Activated CD8-positive, alpha-beta T cell treated with anti-CD3 and anti-CD28 coated beads for 36 hours (primary cell): ENCODE data around the gene E2F6. TPM values are rescaled to one million over a fixed set of nuclear protein-coding genes. Genes with fewer than 3 reads are reported as not detected.
A peak's percentile ranks its signal among the peaks of the same experiment; 100 is the strongest.

ENCODE experiments used
- ATAC-seq: fragments of 200-7000 bp; cut with Tn5 transposase; one replicate; pipeline ENCODE4 v1.10.0; 2021; ENCODE audit warnings: mild to moderate bottlenecking, moderate library complexity
- CTCF ChIA-PET: fragments of 350-600 bp; sonication (Branson Sonifier 250); formaldehyde crosslinking; loops from one replicate; lab custom pipeline; 2021; ENCODE audit warnings: antibody characterized with exemption; lab: Charles Lee
- POLR2A ChIA-PET: fragments of 350-600 bp; sonication (Branson Sonifier 250); formaldehyde crosslinking; loops from one replicate; lab custom pipeline; 2021; ENCODE audit warnings: antibody characterized with exemption; lab: Charles Lee
- DNase-seq: peaks from one replicate; pipeline ENCODE4 v3.0.0-alpha.2; 2020
- H3K27ac Mint-ChIP-seq: one replicate; pipeline ENCODE4 v1.8.0; 2021; ENCODE audit warnings: mild to moderate bottlenecking, mixed read lengths
- H3K27me3 Mint-ChIP-seq: one replicate; pipeline ENCODE4 v1.8.0; 2021; ENCODE audit warnings: mixed read lengths
- H3K36me3 Mint-ChIP-seq: one replicate; pipeline ENCODE4 v1.8.0; 2021; ENCODE audit warnings: low read depth, mixed read lengths
- H3K4me1 Mint-ChIP-seq: one replicate; pipeline ENCODE4 v1.8.0; 2021; ENCODE audit warnings: low read depth, mixed read lengths
- H3K4me3 Mint-ChIP-seq: one replicate; pipeline ENCODE4 v1.8.0; 2021; ENCODE audit warnings: mild to moderate bottlenecking, moderate library complexity, mixed read lengths
- H3K9me3 Mint-ChIP-seq: one replicate; pipeline ENCODE4 v1.8.0; 2021; ENCODE audit warnings: mixed read lengths
- CTCF ChIP-seq: fragments of 200-600 bp; IDR thresholded peaks from one replicate; pipeline ENCODE4 v1.8.0; 2022; ENCODE audit warnings: antibody characterized with exemption, mild to moderate bottlenecking
- intact Hi-C: fragments of 100-400 bp; cut with micrococcal nuclease; formaldehyde crosslinking; loops from one replicate; pipeline ENCODE4 v1.10.0; 2022
- total RNA-seq, 2 experiments: library from RNA; stranded (reverse); gene quantifications; one replicate each; pipeline ENCODE4 v1.2.3, GENCODE V29; 2021

E2F6 gene
- total RNA-seq, 2 experiments from 2014 or later: 9.8 to 10.5 TPM

GRCh38 chr2:11478899-11479605 lies 13.1 kb upstream of the E2F6 start:
- Mint-ChIP-seq H3K9me3 (no peaks in the 10 kb centered on the region), H3K4me3 (no peak overlapping the region), H3K36me3 (no peaks in the 10 kb centered on the region), H3K27ac (no peak overlapping the region), H3K4me1 (peaks cover 8% of the 10 kb centered on the region), H3K27me3 (peaks cover 29% of the 10 kb centered on the region)
- POLR2A ChIA-PET: no interaction called here
- no peak for TF ChIP-seq CTCF
- DNase-seq (no peak), ATAC-seq (no peak)
- CTCF ChIA-PET: interaction anchor here (0.9 to 6.9 kb wide), 10 partner anchors 9 to 346 kb away, joined by 3 to 156 read pairs (median 4); a partner anchor contains a TSS
- intact Hi-C loops: loop anchor here (1.0 kb wide), 1 partner anchor 105 kb away; no protein-coding TSS in a partner anchor

GRCh38 chr2:11477994-11478393 lies 12.0 kb upstream of the E2F6 start:
- no peak overlapping the region for H3K4me3 Mint-ChIP-seq
- H3K27me3 Mint-ChIP-seq: peaks cover 21% of the 10 kb centered on the region
- H3K9me3 Mint-ChIP-seq: no peaks in the 10 kb centered on the region
- H3K4me1 Mint-ChIP-seq: peaks cover under 1% of the 10 kb centered on the region
- intact Hi-C loops: loop anchor here (1.0 kb wide), 1 partner anchor 106 kb away; no protein-coding TSS in a partner anchor
- ChIA-PET POLR2A (no interaction called here), CTCF (interaction anchor here (0.6 to 6.9 kb wide), 18 partner anchors 8 to 345 kb away, joined by 3 to 156 read pairs (median 4); partner anchors contain the start of gene E2F6)
- no peaks in the 10 kb centered on the region for H3K36me3 Mint-ChIP-seq
- ATAC-seq (peak; percentile 75), DNase-seq (peak; percentile 93)
- no peak overlapping the region for H3K27ac Mint-ChIP-seq
- peak; percentile 93 for TF ChIP-seq CTCF

- H3K4me1 Mint-ChIP-seq: no peaks in the 10 kb centered on the region
- DNase-seq: no peak
- ChIA-PET CTCF (interaction anchor here (0.6 to 3.3 kb wide), 3 partner anchors 26 to 109 kb away, joined by 3 to 34 read pairs (median 4); no protein-coding TSS in a partner anchor), POLR2A (no interaction called here)
- H3K27ac Mint-ChIP-seq: no peak overlapping the region
- TF ChIP-seq CTCF: no peak
- no peak for ATAC-seq
- no peak overlapping the region for H3K4me3 Mint-ChIP-seq
- H3K9me3 Mint-ChIP-seq: no peaks in the 10 kb centered on the region
- H3K27me3 Mint-ChIP-seq: no peaks in the 10 kb centered on the region
- intact Hi-C loops: no loop called here
- H3K36me3 Mint-ChIP-seq: peaks cover 3% of the 10 kb centered on the region
Observed at GRCh38 chr2:11473659-11474433, 7.9 kb upstream of the E2F6 start.

- H3K4me3 Mint-ChIP-seq: no peak overlapping the region
- no peaks in the 10 kb centered on the region for H3K9me3 Mint-ChIP-seq
- no peak overlapping the region for H3K27ac Mint-ChIP-seq
- DNase-seq (no peak), ATAC-seq (no peak)
- no peak for TF ChIP-seq CTCF
- peaks cover 31% of the 10 kb centered on the region for H3K4me1 Mint-ChIP-seq
- POLR2A ChIA-PET: interaction anchor here (0.6 kb wide), 1 partner anchor 211 kb away, joined by 3 read pairs; no protein-coding TSS in a partner anchor
- CTCF ChIA-PET: interaction anchor here (0.6 to 6.9 kb wide), 5 partner anchors 10 to 283 kb away, joined by 3 to 28 read pairs (median 3); no protein-coding TSS in a partner anchor
- no peaks in the 10 kb centered on the region for H3K27me3 Mint-ChIP-seq
- intact Hi-C loops: no loop called here
- peaks cover 24% of the 10 kb centered on the region for H3K36me3 Mint-ChIP-seq
Observed at GRCh38 chr2:11467749-11468148, 1.8 kb upstream of the E2F6 start.
